HPDE6-E6E7 (cell line): ENCODE measurements around the gene MAPK12.

Experiments used
- DNase-seq: peaks from one replicate; pipeline ENCODE4 v3.0.0; 2011; ENCODE audit warnings: missing footprints; ENCODE audit errors: extremely low spot score

MAPK12 gene

GRCh38 chr22:50299785-50300619 lies 38.5 kb upstream of the MAPK12 start:
- DNase-seq: no peak

- no peak for DNase-seq
Measured at GRCh38 chr22:50298937-50299784, 37.7 kb upstream of the MAPK12 start.

- DNase-seq: no peak
Measured at GRCh38 chr22:50298266-50298637, 36.8 kb upstream of the MAPK12 start.

GRCh38 chr22:50297510-50298265 lies 36.2 kb upstream of the MAPK12 start:
- DNase-seq: no peak

GRCh38 chr22:50296658-50297490 lies 35.4 kb upstream of the MAPK12 start:
- DNase-seq: no peak

- DNase-seq: no peak
Measured at GRCh38 chr22:50294319-50294656, 32.8 kb upstream of the MAPK12 start.

GRCh38 chr22:50293441-50294318 lies 32.2 kb upstream of the MAPK12 start:
- DNase-seq: no peak

GRCh38 chr22:50292643-50293440 lies 31.4 kb upstream of the MAPK12 start:
- no peak for DNase-seq

- DNase-seq: no peak
Measured at GRCh38 chr22:50289942-50290630, 28.6 kb upstream of the MAPK12 start.

- DNase-seq: no peak
Measured at GRCh38 chr22:50289151-50289941, 27.9 kb upstream of the MAPK12 start.

GRCh38 chr22:50287731-50288130 lies 26.2 kb upstream of the MAPK12 start:
- DNase-seq: no peak

- no peak for DNase-seq
Measured at GRCh38 chr22:50286701-50287318, 25.3 kb upstream of the MAPK12 start.

- DNase-seq: no peak
Measured at GRCh38 chr22:50286275-50286674, 24.8 kb upstream of the MAPK12 start.

GRCh38 chr22:50285568-50286229 lies 24.2 kb upstream of the MAPK12 start:
- DNase-seq: no peak

GRCh38 chr22:50284479-50284878 lies 23.0 kb upstream of the MAPK12 start:
- no peak for DNase-seq

- DNase-seq: no peak
Measured at GRCh38 chr22:50283821-50284220, 22.3 kb upstream of the MAPK12 start.
